ENCODE data around the gene EHMT2. TPM values are rescaled to one million over a fixed set of nuclear protein-coding genes. Genes with fewer than 3 reads are reported as not detected.

Gene EHMT2
- total and polyA plus RNA-seq, 2 of the 13 experiments (the other 11 are each of a cell fraction or from before 2014, with no cell fraction given): 55.2 to 69.2 TPM

DNA sequence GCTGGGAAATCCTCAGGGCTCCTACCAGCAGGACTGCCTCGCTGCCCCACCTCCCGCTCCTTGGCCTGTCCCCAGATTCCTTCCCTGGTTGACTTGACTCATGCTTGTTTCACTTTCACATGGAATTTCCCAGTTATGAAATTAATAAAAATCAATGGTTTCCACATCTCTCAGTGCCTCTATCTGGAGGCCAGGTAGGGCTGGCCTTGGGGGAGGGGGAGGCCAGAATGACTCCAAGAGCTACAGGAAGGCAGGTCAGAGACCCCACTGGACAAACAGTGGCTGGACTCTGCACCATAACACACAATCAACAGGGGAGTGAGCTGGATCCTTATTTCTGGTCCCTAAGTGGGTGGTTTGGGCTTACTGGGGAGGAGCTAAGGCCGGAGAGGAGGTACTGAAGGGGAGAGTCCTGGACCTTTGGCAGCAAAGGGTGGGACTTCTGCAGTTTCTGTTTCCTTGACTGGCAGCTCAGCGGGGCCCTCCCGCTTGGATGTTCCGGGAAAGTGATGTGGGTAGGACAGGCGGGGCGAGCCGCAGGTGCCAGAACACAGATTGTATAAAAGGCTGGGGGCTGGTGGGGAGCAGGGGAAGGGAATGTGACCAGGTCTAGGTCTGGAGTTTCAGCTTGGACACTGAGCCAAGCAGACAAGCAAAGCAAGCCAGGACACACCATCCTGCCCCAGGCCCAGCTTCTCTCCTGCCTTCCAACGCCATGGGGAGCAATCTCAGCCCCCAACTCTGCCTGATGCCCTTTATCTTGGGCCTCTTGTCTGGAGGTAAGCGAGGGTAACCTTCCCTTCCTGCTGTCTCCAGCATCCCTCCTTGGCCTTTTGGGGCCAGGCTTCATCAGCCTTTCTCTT lies 48.2 kb upstream of the EHMT2 start, which contains the start of gene CFB (continued):
- TF ChIP-seq JUN (CRISPR knock-in tag; IDR thresholded peaks at IDR 0.05): no peak
- TF ChIP-seq ZNF766 (CRISPR knock-in tag; IDR thresholded peaks at IDR 0.05; ENCODE audit: borderline replicate concordance): 0 out of 2 replicates have a peak, but pooled peaks have one; percentile 69
- no peak for TF ChIP-seq HNRNPUL1 (IDR thresholded peaks at IDR 0.05; ENCODE audit: low read depth, low read length)
- peak; percentile 66; the same call in 1 of the 2 replicates for TF ChIP-seq ZNF775 (CRISPR knock-in tag; IDR thresholded peaks at IDR 0.05; ENCODE audit: borderline replicate concordance)
- no peak for TF ChIP-seq ZNF549 (CRISPR knock-in tag; IDR thresholded peaks at IDR 0.05)
- TF ChIP-seq STAG1 (CRISPR knock-in tag; IDR thresholded peaks at IDR 0.05): peak; percentile 35; the same call in 1 of the 2 replicates
- TF ChIP-seq ZNF891 (CRISPR knock-in tag; IDR thresholded peaks at IDR 0.05): peak; percentile 24; the same call in 1 of the 2 replicates
- peak; percentile 10; the same call in 1 of the 2 replicates for TF ChIP-seq ZKSCAN5 (CRISPR knock-in tag; IDR thresholded peaks at IDR 0.05)
- TF ChIP-seq HHEX (CRISPR knock-in tag; IDR thresholded peaks at IDR 0.05): peak; percentile 58; the same call in 1 of the 2 replicates
- 0 out of 2 replicates have a peak, but pooled peaks have one; percentile 34 for TF ChIP-seq ZFP62 (CRISPR knock-in tag; IDR thresholded peaks at IDR 0.05)
- TF ChIP-seq, protein P1, sequence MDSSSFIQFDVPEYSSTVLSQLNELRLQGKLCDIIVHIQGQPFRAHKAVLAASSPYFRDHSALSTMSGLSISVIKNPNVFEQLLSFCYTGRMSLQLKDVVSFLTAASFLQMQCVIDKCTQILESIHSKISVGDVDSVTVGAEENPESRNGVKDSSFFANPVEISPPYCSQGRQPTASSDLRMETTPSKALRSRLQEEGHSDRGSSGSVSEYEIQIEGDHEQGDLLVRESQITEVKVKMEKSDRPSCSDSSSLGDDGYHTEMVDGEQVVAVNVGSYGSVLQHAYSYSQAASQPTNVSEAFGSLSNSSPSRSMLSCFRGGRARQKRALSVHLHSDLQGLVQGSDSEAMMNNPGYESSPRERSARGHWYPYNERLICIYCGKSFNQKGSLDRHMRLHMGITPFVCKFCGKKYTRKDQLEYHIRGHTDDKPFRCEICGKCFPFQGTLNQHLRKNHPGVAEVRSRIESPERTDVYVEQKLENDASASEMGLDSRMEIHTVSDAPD (CRISPR knock-in tag; IDR thresholded peaks at IDR 0.05): no peak; the same call in 1 of the 2 replicates
- TF ChIP-seq SIX4 (CRISPR knock-in tag; IDR thresholded peaks at IDR 0.05): peak; percentile 62
- TF ChIP-seq HDAC2 (CRISPR knock-in tag; IDR thresholded peaks at IDR 0.05): peak; percentile 94
- no peak for TF ChIP-seq PRMT3 (CRISPR knock-in tag; IDR thresholded peaks at IDR 0.05; ENCODE audit: borderline replicate concordance, low read depth)
- no peak for TF ChIP-seq GLI4 (CRISPR knock-in tag; IDR thresholded peaks at IDR 0.05; ENCODE audit: borderline replicate concordance)
- TF ChIP-seq GMEB1 (CRISPR knock-in tag; IDR thresholded peaks at IDR 0.05; ENCODE audit: borderline replicate concordance): peak; percentile 62; the same call in 1 of the 2 replicates
- peak; percentile 90 for TF ChIP-seq PHF5A (CRISPR knock-in tag; IDR thresholded peaks at IDR 0.05; ENCODE audit: low read depth, unreplicated experiment)
- TF ChIP-seq EZH2 (conservative IDR thresholded peaks at IDR 0.05; ENCODE audit: low read depth, low read length): no peak
- TF ChIP-seq MYC (CRISPR knock-in tag; IDR thresholded peaks at IDR 0.05; ENCODE audit: borderline replicate concordance): peak; percentile 70; the same call in 1 of the 2 replicates
- TF ChIP-seq ATAD3A (CRISPR knock-in tag; IDR thresholded peaks at IDR 0.05): no peak
- peak; percentile 91 for TF ChIP-seq ZFP90 (CRISPR knock-in tag; IDR thresholded peaks at IDR 0.05; ENCODE audit: borderline replicate concordance)
- TF ChIP-seq EP300 (IDR thresholded peaks at IDR 0.05; ENCODE audit: low read depth in 2 of 2, low read length in 2 of 2): peak; percentile 89 to 94; a peak in 3 of 4 replicates
- peak; percentile 92 for TF ChIP-seq EP300 (CRISPR knock-in tag; IDR thresholded peaks at IDR 0.05; ENCODE audit: borderline replicate concordance)
- peak; percentile 67 for TF ChIP-seq MXD3 (CRISPR knock-in tag; IDR thresholded peaks at IDR 0.05)
- TF ChIP-seq NR2F6 (IDR thresholded peaks at IDR 0.05): peak; percentile 94
- peak; percentile 97 for TF ChIP-seq NR2F6 (CRISPR knock-in tag; IDR thresholded peaks at IDR 0.05)
- peak; percentile 78 for TF ChIP-seq THAP11 (CRISPR knock-in tag; IDR thresholded peaks at IDR 0.05)
- TF ChIP-seq CREB1 (IDR thresholded peaks at IDR 0.05): peak; percentile 37; the same call in 1 of the 2 replicates
- TF ChIP-seq CREB1 (CRISPR knock-in tag; IDR thresholded peaks at IDR 0.05): peak; percentile 89

Measured in HepG2 (cell line).